GM21576 (cell line): Measurements from ENCODE around the gene RPN1.

Experiments
- ATAC-seq: cut with Tn5 transposase; IDR thresholded peaks from one replicate; pipeline ENCODE4 v1.9.1; 2021; ENCODE audit warnings: mild to moderate bottlenecking, moderate library complexity; ENCODE audit not compliant: unreplicated experiment

RPN1 gene

DNA sequence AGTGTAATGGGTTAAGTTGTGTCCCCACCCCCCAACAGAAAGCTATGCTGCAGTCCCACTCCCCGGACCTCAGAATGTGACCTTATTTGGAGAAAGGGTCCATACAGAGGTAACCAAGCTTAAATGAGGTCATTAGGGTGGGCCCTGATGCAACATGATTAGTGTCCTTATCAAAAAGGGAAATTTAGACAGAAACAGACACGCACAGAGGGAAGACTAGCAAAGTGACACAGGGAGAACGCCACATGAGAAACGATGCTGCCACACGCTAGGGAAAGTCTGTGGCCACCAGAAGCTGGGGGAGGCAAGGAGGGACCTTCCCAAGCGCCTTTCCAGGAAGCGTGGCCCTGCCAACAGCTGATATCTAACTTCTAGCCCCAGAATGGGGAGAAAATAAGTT, 65.4 kb downstream of the RPN1 start:
- ATAC-seq, result no peak

DNA sequence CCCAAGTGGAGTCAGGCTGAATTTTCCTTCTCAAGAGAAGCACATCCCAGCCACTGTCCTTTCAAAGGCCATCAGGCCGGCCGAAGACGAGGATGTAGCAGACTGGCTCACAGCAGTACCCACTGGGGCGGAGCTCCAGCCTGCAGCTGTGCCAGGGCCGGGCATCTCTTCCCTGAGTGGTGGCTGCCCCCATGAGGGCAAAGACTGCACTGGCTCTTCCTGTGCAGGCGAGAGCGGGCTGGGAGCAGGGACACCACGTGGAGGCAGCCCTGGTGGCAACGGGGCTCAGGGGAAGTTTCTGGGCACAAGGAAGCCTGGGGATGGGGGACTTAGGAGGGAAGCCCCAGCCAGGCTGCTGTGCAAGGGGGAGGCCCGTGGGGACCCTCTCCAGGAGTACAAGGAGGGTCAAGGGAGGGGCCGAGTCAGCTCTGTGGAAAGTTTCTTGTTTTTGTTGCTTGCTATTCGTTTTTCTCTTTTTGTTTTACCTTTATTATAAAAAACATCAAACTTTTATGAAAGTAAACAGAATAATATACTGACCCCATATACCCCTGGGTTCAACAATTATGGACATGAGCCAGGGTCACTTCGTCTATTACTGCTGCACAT, 66.1 kb downstream of the RPN1 start:
- ATAC-seq, result no peak

DNA sequence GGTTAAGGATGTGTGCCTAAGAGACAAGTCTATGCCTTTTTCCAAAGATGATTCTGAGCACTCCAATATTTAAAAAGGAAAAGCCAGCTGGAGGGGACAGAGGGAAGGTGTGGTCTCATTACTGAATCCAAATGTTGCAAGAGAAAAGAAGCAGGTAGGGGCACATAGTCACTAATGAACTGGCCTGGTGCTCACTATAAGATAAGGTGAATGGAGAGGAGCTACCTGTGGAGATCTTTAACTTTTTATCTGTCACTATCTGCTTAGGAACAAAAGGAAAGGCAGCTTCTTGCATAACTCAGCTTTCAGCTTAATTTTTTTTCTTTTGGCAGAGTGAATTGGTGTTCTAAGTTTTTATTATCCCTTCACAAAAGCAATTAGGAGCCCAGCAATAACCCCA, 69.1 kb downstream of the RPN1 start:
- ATAC-seq, result no peak

DNA sequence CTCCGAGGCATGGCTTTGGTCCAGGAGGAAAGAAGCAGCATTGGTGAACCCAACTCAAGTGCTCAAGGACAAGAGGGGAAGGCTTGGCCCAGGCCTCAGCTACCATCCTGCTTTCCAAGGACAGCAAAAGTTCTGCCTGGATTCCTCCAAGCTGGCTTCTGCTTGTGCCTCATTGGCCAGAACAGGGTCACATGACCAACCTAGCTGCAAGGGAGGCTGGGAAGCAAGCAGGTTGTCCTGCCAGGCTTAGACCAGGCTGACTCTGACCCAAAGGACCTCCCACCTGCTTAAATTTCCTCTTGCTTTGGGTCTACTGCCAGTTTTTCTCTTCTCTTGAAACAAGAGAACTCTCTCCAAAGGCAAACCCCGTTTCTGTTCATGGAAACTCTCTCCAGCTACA, 70.7 kb downstream of the RPN1 start:
- ATAC-seq, result no peak

DNA sequence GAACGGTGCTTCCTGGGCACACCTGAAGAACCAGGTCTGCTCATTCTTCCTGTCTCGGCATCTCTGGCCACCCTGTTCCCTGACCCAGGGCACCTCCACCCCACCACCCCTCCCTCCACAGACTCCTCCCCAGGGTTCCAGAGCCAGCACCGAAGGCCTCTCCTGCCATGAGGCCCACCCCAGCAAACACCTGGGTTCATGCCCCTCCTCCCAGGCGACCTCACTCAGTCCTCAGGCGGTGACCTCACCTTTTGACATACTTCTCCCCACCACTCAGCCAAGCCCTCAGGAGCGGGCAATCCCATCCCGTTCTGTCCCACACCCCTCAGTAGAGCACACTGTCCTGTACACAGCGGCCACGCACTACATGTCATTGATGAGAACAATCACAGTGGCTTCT, 72.3 kb downstream of the RPN1 start:
- ATAC-seq, result no peak

DNA sequence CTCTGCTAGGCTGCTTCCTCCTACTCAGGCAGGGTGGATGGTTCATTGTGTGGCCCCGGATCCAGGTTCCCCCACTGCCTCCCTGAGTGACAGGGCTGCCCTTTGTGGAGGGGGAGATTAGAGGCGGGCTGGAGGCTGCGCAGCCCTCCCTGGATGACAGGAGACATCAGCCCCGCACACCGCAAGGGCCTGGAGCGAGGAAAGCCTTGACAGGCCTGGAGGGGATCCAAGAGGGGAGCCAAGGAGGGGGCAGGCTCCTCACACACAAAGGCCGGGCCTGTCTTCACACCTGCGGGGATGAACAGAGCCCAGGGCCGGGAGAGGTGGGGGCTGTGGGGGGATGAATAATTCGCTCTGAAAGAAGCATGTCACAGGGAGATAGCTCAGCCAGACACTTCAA, 72.9 kb downstream of the RPN1 start:
- no peak for ATAC-seq

DNA sequence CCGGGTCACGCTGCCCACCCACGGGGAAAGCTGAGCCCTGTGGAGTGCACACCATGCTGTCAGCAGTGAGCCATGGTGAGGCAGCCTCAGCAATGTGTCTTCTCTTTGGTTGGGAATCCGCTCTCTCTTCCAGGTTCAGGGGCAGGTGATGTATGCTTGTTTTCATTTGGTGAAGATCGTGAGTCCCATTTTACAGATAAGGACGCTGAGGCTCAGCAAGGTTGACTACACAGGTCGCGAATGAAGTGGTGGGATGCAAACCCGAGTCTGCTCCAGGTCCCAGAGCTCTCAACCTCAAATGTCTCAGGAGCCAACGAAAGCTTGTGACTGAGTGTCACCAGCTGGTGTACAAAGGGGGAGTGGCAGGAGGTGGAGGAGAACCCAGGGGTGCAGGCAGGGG, 74.3 kb downstream of the RPN1 start:
- no peak for ATAC-seq

DNA sequence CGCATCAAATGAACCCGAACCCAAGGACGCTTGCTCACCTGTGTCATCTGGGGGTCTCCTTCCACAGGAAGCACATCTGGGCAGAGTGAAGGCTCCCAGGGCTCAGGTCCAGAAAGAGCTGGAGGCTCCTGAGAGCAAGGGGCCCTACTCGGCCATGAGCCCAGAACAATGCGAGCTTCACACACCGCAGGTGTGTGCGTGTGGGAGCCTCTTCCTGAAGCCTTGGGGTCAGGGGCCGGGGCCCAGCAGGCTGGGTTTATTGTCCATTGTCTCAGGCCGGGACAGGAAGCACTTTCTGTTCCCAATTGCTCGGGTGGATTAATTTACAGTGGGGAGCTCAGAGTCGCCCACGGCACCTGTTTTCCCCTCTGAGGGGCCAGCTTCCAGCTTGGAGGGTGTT, 74.8 kb downstream of the RPN1 start:
- no peak for ATAC-seq

DNA sequence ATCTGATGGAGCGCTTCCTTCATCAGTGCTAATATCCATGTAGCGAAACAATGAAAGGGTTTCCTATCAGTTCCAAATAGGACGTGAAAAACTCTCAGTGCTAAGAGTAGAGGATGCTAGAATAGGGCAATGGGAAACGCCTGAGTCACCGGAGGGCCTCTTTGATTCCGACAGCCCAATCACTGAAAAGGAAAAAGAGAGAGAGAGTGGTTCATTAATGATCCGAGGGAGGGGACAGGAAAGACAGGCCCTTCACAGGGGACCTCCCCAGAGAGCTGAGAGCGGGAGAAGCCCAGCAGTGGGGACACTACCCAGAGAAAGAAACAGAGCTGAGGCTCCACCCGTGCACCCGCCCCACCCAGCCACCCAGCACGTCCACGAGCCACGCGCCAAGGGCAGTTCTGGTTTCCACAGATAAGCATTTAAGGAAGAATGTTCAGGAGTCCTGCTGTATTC, 76.9 kb downstream of the RPN1 start:
- no peak for ATAC-seq

DNA sequence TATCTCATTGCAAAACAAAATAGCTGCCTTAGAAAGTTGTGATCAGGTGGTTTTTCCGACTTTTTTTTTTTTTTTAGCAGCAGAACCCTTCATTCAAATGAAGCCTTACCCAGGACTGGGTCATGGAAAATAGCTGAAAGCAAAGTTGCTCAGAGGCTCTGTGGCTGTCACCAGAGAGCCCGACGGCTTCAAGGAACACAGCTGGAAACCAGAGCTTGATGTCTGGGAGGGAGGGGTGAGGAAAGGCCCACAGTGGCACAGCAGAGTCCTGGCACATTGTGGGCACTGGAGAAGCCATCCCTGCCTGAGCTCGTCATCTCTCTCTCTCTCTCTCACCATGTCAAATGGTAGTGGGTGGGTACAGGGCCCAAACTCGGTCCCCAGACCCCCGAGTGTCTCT, 77.5 kb downstream of the RPN1 start:
- ATAC-seq, result no peak

DNA sequence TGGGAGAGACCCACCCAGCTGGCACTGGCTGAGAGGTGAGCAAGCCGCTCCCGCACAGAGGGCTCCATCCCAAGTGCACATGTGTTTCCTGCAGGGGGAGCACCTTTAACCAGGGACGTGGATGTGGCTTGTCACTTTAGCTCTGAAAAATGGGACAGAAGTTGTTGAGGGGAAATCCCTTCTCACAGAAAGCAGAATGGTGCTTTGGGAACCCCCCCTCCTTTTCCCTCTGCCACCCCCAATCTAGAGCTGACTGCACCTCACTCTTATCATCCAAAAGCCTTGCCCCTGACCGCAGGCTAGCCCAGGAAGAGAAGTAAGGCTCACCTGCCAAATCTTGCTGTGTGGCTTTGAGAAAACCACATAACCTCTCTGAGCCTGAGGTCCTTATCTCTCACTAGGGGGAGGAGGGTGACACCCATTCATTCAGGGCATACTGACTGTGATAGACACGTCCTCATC, 77.9 kb downstream of the RPN1 start:
- no peak for ATAC-seq

DNA sequence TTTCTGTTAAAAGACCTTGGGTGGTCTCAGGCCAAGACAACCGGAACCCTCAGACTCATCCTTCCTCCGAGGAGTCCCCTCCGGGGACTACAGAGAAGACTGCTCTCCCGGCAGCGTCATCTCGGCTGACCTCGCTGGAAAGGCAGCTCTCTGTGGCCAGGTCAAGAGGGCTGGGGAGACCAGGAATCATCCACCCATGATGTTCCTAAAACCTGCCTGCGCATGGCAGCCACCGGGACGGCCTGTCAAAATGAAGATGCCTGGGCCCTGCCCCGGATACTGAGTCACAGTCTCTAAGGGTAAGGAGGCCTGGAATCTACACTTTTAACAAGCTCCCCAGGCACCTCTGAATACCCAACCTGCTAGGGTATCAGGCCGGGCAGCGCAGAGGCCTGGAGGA, 78.6 kb downstream of the RPN1 start:
- no peak for ATAC-seq
